A549 treated with Hydrocortisone at 1 μM for 4 hours (cell line): Measurements from ENCODE around the gene CCDC85C. TPM values are rescaled to one million over a fixed set of nuclear protein-coding genes. Genes with fewer than 3 reads are reported as not detected.

Experiments
- total RNA-seq: library from RNA; stranded (reverse); fragments of 200-300 nt; extraction: Qiagen RNA extraction; gene quantifications from 5 replicates; pipeline ENCODE4 v1.2.3, GENCODE V29; 2022

Gene CCDC85C
- total RNA-seq: 32.8 to 38.6 TPM (median 36.6 TPM) in 5 replicates

DNA sequence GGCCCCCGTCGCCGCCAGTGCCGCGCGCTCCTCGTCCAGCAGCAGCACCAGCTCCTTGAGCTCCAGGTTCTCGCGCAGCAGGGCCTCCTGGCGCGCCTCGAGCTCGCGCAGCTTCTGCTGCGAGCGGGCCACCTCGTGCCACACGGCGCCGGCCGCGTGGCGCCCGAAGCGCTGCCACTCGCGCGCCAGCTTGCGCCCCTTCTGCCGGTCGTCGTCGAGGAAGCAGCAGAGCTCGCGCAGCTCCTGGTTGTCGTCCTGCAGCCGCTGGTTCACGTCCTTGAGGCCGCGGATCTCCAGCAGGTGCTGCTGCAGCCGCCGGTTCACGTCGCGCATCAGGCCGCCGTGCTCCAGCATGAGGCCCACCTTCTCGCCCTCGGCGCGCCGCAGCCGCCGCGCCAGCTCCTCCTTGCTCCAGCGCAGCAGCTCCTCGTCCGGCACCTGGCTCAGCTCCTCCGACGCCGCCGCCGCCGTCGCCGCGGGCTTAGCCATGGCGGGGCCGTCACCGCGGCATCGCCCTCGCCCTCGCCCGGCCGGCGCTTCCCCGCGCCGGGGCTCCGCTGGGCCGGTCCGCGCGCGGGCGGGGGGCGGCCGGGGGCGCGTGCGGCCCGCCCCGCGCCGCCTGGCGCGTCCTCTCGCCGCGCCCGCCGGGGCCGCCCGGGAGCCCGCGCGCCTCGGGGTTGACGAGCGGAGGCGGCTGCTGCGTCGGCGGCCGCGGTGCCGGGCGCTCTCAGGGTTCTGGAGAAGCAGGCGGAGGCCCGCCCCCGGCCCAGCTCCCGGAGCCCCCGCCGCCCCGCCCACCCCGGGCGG is at the start of gene CCDC85C:
TSS of gene CCDC85C (minus strand) at position 737 of the 807 bp plus-strand sequence. CDS start at position 489, 248 bp downstream.

GRCh38 chr14:99644723-99645544 is 40.9 kb upstream of the CCDC85C start, which contains the start of gene HHIPL1:
Gene HHIPL1 (plus strand): TSS chr14:99645129. CDS start chr14:99645208, 79 bp downstream.

DNA sequence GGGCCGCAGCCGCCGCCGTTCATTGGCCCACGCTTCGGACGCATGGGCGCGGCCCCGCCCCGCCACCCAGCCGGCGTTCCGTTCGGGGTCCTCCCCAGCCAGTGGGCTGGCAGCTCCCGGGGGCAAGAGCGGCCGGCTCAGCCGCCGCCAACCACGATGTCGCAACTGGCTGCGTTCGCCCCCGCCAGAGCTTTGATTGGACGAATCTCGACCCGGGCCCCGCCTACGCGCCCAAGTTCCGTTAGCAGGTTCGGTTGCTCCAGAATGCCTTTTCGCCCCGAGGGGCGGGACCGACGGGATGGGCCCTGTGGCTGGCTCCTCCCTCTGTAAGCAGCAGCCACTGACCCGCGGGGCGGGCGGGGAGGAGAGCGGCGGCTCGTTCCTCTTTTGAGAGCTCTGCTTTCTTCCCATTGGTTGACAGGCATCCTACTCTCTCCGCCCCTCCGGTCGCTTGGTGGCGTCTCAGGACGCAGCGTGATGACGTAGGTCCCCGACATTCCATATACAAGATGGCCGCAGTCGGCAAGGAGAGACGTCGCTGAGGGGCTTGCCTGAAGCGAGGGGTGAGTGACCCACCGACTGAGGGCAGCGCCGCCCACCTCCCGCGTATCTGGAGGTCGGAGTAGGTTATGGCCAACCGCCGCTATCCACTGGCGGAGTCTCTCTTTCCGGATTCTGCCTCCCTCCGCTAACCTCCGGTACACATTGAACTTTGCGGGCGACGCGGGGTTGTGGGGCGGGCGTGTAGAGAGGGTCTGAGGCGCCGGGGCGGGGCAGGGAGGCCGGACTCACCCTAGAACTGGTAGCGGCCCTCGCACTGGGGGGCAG is 122.9 kb downstream of the CCDC85C start, which contains the start of gene CCNK:
TSS of gene CCNK (plus strand) at position 493 of the 828 bp plus-strand sequence. CDS start 11,269 bp downstream, outside the sequence.

GRCh38 chr14:99479906-99480869 is 123.8 kb downstream of the CCDC85C start, which contains the start of gene SETD3:
Gene SETD3 (minus strand): TSS chr14:99480859. CDS start chr14:99465805, 15,054 bp downstream.

Other genes with a start within 250 kb of the CCDC85C start
- 42.2 to 56.6 TPM (median 47.5 TPM) in 5 replicates for gene SETD3, start 123.3 kb downstream of the CCDC85C start, total RNA-seq
- 45.0 to 64.4 TPM (median 48.7 TPM) in 5 replicates for gene CCNK, start 122.8 kb downstream of the CCDC85C start, total RNA-seq
- gene HHIPL1, start 40.9 kb upstream of the CCDC85C start, total RNA-seq: 0.16 to 0.24 TPM (median 0.20 TPM) in 5 replicates
- gene CYP46A1, start 80.1 kb upstream of the CCDC85C start, total RNA-seq: 0.06 to 0.17 TPM (median 0.09 TPM) in 5 replicates
- 28.1 to 41.4 TPM (median 33.6 TPM) in 5 replicates for gene EML1, start 189.2 kb upstream of the CCDC85C start, total RNA-seq